Measurements from ENCODE around the gene AMBP.

The AMBP gene

GRCh38 chr9:114078021-114078780 is at the start of gene AMBP:
TSS of gene AMBP (minus strand) at chr9:114078300. CDS start at chr9:114078209, 91 bp downstream.
- no peak for FAIRE-seq

- FAIRE-seq = no peak
Observed at GRCh38 chr9:114126247-114127060, 48.4 kb upstream of the AMBP start.

DNA sequence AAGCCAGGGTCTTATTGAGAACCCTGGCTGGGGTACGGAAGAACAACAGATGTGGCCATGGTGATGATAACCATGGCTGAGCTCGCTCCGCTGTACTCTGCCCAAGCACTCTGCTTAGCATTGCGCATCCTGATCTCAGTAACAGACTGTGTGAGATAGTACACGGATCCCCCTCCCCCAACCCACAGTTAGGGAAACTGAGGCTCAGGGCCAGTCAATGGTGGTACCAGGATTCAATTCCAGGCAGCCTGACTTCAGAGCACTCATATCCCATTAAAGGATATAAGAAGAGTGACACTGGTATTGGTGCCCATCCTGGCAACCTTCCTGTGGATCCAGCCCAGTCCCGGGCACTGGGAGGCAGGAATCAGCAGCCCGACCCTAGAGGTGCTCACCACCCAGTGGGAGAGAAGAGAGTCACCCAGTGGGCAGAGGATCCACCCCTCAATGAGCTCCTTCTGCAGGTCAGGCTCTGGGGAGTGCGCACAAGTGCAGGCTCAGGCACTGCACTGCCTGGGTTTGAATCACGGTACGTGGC is 47.4 kb upstream of the AMBP start:
- no peak for FAIRE-seq

- no peak for FAIRE-seq
Observed at GRCh38 chr9:114124666-114125475, 46.8 kb upstream of the AMBP start.

GRCh38 chr9:114124138-114124537 is 46.0 kb upstream of the AMBP start:
- no peak for FAIRE-seq

GRCh38 chr9:114123031-114123977 is 45.2 kb upstream of the AMBP start:
- FAIRE-seq = no peak

GRCh38 chr9:114122136-114123027 is 44.3 kb upstream of the AMBP start:
- no peak for FAIRE-seq

GRCh38 chr9:114121227-114122135 is 43.4 kb upstream of the AMBP start:
- no peak for FAIRE-seq

- FAIRE-seq = no peak
Observed at GRCh38 chr9:114120192-114121014, 42.3 kb upstream of the AMBP start.

- FAIRE-seq = no peak
Observed at GRCh38 chr9:114119242-114120191, 41.4 kb upstream of the AMBP start.

DNA sequence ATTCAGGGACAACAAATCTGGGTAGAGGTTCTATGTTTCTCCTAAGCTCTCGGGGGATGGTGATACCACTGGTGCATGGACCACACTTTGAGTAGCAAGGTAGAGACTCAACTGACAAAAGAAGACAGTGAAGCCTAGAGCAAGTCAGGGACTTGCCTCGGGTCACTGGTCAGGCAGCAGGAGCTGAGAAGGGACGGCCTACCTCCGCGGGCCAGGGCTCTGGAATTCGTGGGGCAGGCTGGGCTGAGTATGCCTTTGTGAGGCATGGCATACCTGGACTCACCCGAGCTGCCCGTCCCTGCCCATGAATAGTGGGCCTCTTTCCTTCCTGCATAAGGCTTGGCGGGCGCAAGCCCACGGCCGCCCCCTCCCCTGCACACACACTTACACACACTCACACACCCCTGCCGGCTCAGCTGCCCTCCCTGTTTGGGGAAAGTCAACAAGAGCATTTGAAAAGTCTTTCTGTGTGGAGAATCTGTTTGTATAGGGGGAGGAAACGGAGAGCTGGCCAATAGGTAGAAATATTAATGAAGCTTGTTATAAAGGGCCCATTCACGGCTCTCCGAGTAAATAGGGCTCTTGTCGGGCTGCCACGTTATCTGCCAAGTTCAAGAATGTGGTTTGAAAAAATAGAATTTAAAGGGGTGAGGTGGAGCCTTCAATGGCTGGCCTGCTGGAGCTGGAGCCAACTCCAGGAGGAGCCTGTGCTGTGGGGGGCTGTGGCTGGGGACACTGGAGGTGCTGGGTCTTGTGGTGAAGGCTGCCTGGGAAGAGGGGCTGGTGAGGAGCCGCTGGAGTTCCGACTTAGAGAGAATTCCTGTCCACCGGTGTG is 40.1 kb upstream of the AMBP start:
- no peak for FAIRE-seq

GRCh38 chr9:114117614-114117995 is 39.5 kb upstream of the AMBP start:
- FAIRE-seq = no peak

- no peak for FAIRE-seq
Observed at GRCh38 chr9:114116126-114116747, 38.1 kb upstream of the AMBP start.

GRCh38 chr9:114115654-114116125 is 37.6 kb upstream of the AMBP start:
- no peak for FAIRE-seq

GRCh38 chr9:114114364-114114763 is 36.3 kb upstream of the AMBP start:
- no peak for FAIRE-seq

Data from A204.1 (cell line).